ENCODE data around the gene NBPF12. TPM values are rescaled to one million over a fixed set of nuclear protein-coding genes. Genes with fewer than 3 reads are reported as not detected.
"Not testable (repeated sequence)": the region's sequence is repeated elsewhere in the genome, so short reads cannot be mapped to it uniquely, and the experiment has no call there.

NBPF12 gene
- polyA plus RNA-seq, 5 donors, result 20.3 to 35.1 (median 27.4) TPM

- not testable (repeated sequence) for DNase-seq
These were observed 34.6 kb downstream of the NBPF12 start for GRCh38 chr1:146972681-146973080.

- DNase-seq, result not testable (repeated sequence)
These were observed 47.7 kb downstream of the NBPF12 start for GRCh38 chr1:146985855-146986254.

GRCh38 chr1:146986450-146986849 is 48.3 kb downstream of the NBPF12 start:
- not testable (repeated sequence) for DNase-seq

- DNase-seq, result not testable (repeated sequence)
These were observed 49.4 kb downstream of the NBPF12 start for GRCh38 chr1:146987502-146987901.

GRCh38 chr1:146989455-146989854 is 51.3 kb downstream of the NBPF12 start:
- not testable (repeated sequence) for DNase-seq

GRCh38 chr1:147008495-147008894 is 70.4 kb downstream of the NBPF12 start:
- DNase-seq, result not testable (repeated sequence)

- DNase-seq, result not testable (repeated sequence)
These were observed 88.9 kb downstream of the NBPF12 start for GRCh38 chr1:147026975-147027374.

- DNase-seq, result not testable (repeated sequence)
These were observed 92.0 kb downstream of the NBPF12 start for GRCh38 chr1:147030066-147030653.

GRCh38 chr1:147039916-147040315 is 101.8 kb downstream of the NBPF12 start:
- no peak for DNase-seq

GRCh38 chr1:147042891-147043290 is 104.8 kb downstream of the NBPF12 start:
- DNase-seq, result not testable (repeated sequence)

GRCh38 chr1:147044511-147044910 is 106.4 kb downstream of the NBPF12 start:
- not testable (repeated sequence) for DNase-seq

Other genes with a start within 250 kb of the NBPF12 start
- 10 to 100 TPM; 24.0 to 41.0 (median 32.5) TPM for gene PRKAB2, start 234.1 kb downstream of the NBPF12 start, polyA plus RNA-seq (ENCODE audit: insufficient read depth in 1 of 5, insufficient read length in 5 of 5, low replicate concordance in 1 of 5)

All from right lung (tissue), 5 donors.